ENCODE results near the gene ZNF197. TPM values are rescaled to one million over a fixed set of nuclear protein-coding genes. Genes with fewer than 3 reads are reported as not detected.
"Not testable (repeated sequence)": the region's sequence is repeated elsewhere in the genome, so short reads cannot be mapped to it uniquely, and the experiment has no call there.

ZNF197 gene
- total RNA-seq = 10 to 100 TPM in 2 of 3 donors, 1 to 10 TPM in 1; 10.0 to 19.5 (median 14.5) TPM
- long read RNA-seq, donor 1, partial matches to known transcripts = 2 of 16 reads
- long read RNA-seq, donor 1, other reads (novel, unspliced or antisense) = 10 of 16 reads
- long read RNA-seq, donor 2, partial matches to known transcripts = 0 of 4 reads
- long read RNA-seq, donor 2, other reads (novel, unspliced or antisense) = 3 of 4 reads

DNA sequence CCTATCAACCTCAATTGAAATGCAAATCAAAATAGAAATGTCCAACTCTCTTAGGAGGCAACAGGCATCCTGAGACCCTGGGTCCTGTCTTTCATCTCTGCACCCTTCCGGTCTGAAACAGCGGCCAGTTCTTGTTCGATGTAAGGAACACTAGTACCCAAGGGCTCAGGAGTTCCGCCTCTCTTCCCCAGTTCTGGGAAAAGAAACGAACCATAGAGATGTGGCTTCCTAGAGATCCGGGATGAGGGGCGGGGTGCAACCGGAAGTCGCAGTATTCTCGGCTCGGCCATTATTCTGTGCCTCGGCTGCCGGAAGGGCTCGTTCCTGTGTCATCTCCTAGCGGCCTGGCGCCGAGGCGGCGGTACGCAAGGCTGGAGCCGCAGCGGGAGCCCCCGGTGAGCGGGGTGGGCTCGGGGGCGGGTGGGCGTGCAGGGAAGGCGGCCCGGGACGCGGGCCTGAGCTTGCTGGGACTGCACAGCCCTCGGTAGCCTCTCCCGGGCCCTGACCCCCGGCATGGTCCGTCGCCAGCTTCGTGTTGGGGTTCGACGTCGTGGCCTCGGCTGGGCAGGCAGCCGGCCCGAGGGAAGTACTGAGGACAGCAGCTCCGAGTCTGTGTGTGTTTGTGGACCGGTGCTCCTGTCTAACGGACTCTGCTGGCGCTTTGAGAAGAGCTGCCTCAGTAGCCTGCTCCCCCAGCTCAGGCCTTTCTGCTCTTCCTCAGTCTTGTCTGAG, at the start of gene ZNF197:
TSS of gene ZNF197 (plus strand) at position 288 of the 732 bp plus-strand sequence. CDS start 4,119 bp downstream, outside the sequence.
- TF ChIP-seq, protein P1, sequence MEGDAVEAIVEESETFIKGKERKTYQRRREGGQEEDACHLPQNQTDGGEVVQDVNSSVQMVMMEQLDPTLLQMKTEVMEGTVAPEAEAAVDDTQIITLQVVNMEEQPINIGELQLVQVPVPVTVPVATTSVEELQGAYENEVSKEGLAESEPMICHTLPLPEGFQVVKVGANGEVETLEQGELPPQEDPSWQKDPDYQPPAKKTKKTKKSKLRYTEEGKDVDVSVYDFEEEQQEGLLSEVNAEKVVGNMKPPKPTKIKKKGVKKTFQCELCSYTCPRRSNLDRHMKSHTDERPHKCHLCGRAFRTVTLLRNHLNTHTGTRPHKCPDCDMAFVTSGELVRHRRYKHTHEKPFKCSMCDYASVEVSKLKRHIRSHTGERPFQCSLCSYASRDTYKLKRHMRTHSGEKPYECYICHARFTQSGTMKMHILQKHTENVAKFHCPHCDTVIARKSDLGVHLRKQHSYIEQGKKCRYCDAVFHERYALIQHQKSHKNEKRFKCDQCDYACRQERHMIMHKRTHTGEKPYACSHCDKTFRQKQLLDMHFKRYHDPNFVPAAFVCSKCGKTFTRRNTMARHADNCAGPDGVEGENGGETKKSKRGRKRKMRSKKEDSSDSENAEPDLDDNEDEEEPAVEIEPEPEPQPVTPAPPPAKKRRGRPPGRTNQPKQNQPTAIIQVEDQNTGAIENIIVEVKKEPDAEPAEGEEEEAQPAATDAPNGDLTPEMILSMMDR (IDR thresholded peaks at IDR 0.05) = no peak
- peak; percentile 100 for ATAC-seq
- DNase-seq = peak; percentile 84 to 89 (median 87)
- H3K9me3 ChIP-seq = no peaks in the 10 kb centered on the region
- peaks cover 14% of the 10 kb centered on the region for H3K4me1 ChIP-seq (ENCODE audit: low read depth)
- H3K4me3 ChIP-seq = peak within 1 kb of the TSS; percentile 72
- intact Hi-C loops (cut with DNase I, micrococcal nuclease) = no loop called here
- no peaks in the 10 kb centered on the region for H3K36me3 ChIP-seq (ENCODE audit: low read depth)

DNA sequence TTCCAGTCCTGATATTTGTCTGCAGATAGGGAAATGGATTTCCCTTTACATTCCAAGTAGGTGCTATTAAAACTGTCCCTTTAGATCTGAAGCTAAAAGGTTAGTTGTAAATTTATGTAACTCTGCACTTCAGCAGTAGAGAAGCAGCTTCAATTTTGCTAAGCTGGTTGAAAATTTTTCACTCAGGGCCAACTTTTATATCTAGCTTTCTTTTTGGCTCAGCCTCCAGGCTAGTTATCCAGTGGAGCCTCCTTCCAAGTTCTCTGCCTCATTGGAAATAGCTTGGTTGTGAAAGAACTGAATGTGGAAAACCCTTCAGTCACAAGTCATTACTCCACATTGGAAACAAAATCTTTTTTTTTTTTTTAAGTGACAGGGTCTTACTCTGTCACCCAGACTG, 48.2 kb upstream of the ZNF197 start:
- Histone ChIP-seq H3K36me3 (ENCODE audit: low read depth) (no peaks in the 10 kb centered on the region), H3K4me1 (ENCODE audit: low read depth) (no peaks in the 10 kb centered on the region), H3K4me3 (no peak overlapping the region), H3K9me3 (peaks cover 15% of the 10 kb centered on the region)
- TF ChIP-seq, protein P1 (IDR thresholded peaks at IDR 0.05) = no peak
- ATAC-seq (no peak), DNase-seq (no peak)
- intact Hi-C loops (cut with DNase I, micrococcal nuclease) = no loop called here

DNA sequence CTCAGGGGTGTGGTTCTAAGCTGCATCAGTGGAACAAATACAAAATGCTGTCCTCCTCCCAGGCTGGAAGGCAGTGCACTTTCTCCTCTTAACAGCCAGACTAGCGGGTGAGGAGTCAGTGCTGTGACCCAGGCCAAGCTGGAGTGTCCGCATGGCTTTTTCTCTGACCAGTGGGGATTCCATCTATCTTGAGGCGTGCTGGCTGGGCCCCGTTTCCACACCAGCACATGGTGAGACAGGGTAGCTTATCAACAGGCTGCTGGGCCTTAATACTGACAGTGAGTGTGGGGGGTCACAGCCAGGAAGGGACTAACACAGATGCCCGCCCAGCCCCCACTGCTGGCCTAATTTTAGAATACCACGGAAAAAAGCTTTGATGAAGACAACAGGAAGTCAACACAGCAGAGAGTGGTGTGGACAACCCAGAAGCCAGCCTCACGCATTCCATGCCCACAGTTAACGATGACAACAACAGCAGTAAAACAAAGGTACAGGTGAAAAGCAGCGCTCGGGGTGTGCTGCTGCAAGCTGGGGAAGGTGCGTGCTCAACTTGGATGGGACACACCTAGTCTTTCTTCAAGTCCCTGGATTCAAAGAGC, 47.4 kb upstream of the ZNF197 start:
- DNase-seq; ATAC-seq; H3K36me3 ChIP-seq (ENCODE audit: low read depth); H3K9me3 ChIP-seq; H3K4me3 ChIP-seq; H3K4me1 ChIP-seq (ENCODE audit: low read depth); intact Hi-C loops (cut with DNase I, micrococcal nuclease): not testable (repeated sequence)

DNA sequence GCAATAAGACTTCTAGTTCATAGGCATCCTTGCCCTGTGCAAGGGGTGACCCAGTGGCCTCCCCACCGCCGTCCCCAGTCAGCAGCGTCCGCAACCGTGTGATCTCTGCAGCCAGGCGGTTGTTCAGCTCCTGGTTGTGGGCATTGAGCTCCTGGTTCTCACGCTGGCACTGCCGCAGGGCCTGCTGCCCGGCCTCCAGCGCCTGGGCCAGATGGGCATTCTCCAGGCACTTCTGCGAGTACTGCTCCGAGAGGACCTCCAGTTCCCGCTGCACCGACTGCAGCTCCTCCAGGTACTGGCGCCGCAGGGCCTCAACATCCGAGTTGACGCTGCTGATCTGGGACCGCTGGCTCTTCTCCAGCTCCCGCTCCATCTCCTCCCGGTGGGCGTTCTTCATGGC, 46.5 kb upstream of the ZNF197 start:
- H3K36me3 ChIP-seq (ENCODE audit: low read depth); H3K4me3 ChIP-seq; ATAC-seq; DNase-seq; H3K4me1 ChIP-seq (ENCODE audit: low read depth); H3K9me3 ChIP-seq; intact Hi-C loops (cut with DNase I, micrococcal nuclease): not testable (repeated sequence)

DNA sequence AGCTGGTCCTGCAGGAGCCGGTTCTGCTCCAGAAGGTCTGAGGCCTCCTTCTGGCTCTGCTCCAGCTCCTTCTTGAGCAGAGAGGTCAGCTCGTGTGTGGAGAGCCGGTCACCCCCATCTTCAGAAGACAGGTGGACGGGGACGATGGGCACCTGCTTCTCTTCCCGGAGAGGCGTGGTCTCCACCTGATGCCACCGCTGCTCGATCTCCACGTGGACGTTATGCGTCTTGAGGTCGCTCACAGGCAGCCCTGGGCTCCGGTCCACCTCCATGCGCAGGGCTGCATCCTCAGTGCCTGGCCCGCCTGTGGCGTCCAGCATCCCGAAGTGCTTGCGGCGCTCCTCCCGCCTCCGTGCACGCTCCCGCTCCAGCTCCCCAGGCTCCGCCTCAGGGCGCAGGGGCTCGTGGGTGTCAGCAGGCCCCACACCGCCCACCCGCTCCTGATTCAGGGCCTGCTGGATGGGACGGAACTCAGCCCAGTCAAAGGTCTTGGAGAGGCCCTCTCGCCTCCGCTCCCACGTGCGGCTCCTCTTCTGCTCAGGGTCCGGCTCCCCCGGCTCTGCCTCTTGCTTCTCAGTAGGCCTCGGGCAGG, 45.8 kb upstream of the ZNF197 start:
- H3K4me3 ChIP-seq; H3K36me3 ChIP-seq (ENCODE audit: low read depth); DNase-seq; H3K4me1 ChIP-seq (ENCODE audit: low read depth); H3K9me3 ChIP-seq; ATAC-seq; intact Hi-C loops (cut with DNase I, micrococcal nuclease): not testable (repeated sequence)

DNA sequence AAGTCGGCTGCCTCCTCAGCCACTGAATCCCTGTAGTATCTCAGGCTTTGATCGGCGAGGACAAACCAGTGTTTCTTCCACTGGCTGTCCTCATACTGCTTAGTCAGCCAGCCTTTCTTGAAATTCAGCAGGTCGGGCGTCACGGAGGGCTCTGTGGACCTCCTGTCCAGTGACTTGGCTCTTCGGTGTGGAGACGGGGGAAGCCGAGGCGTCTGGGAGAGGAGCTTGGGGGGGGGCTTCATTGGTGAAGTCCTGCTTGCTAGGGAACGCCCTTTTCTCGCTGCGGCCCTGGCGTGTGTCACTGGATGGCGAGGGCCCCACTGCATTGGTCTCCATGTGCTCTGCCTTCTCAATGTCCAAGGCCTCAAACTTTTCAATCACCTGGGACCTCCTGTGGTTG, 45.1 kb upstream of the ZNF197 start:
- intact Hi-C loops (cut with DNase I, micrococcal nuclease); H3K9me3 ChIP-seq; H3K36me3 ChIP-seq (ENCODE audit: low read depth); DNase-seq; H3K4me1 ChIP-seq (ENCODE audit: low read depth); H3K4me3 ChIP-seq; ATAC-seq: not testable (repeated sequence)

DNA sequence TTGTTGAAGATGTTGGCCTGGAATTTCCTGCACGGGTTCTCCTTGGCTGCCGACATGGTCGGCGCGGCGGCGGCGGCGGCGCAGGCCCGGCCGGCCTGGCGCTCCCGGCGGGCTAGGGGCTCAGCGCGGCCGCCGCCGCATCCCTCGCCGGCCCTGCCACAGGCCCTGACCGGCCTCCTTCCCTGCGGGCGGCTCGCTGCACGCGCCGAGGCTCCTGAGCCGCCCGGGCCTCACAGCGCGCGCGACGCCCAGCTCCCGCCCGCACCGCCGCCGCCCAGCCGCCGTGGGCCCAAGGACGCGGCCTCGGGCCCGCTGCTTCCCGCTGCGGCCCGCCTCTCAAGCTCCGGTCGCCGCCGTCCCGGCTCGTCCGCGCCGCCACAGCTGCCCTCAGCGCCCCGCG, 43.9 kb upstream of the ZNF197 start:
- H3K9me3 ChIP-seq; H3K4me1 ChIP-seq (ENCODE audit: low read depth); H3K4me3 ChIP-seq; DNase-seq; H3K36me3 ChIP-seq (ENCODE audit: low read depth); intact Hi-C loops (cut with DNase I, micrococcal nuclease); ATAC-seq: not testable (repeated sequence)
